ENCODE measurements around the gene EVI2A. TPM values are rescaled to one million over a fixed set of nuclear protein-coding genes. Genes with fewer than 3 reads are reported as not detected.

Gene EVI2A
- total RNA-seq, 1 experiment from 2014 or later = not detected

- TF ChIP-seq MAX (IDR thresholded peaks at IDR 0.05) (no peak), ZBTB33 (IDR thresholded peaks at IDR 0.05; ENCODE audit: extremely low read depth, insufficient replicate concordance, low read length) (no peak), FOSL1 (IDR thresholded peaks at IDR 0.05; ENCODE audit: low read depth) (no peak), TCF7L2 (IDR thresholded peaks at IDR 0.05; ENCODE audit: borderline replicate concordance, extremely low read depth, insufficient read depth, insufficient read length) (no peak), EZH2phosphoT487 (IDR thresholded peaks at IDR 0.05; ENCODE audit: borderline replicate concordance) (no peak), JUND (IDR thresholded peaks at IDR 0.05) (no peak), RAD21 (IDR thresholded peaks at IDR 0.05; ENCODE audit: low read depth) (no peak)
These were observed 35.7 kb upstream of the EVI2A start (continued) for GRCh38 chr17:31357091-31357490.

- no peaks in the 10 kb centered on the region for H3K9me3 ChIP-seq (ENCODE audit: control insufficient read depth in 1 of 2, insufficient read depth in 1 of 2, low read depth in 1 of 2, low read length in 2 of 2)
- no TSS peak for BruUV-seq (replicated peaks)
These were observed 34.5 kb upstream of the EVI2A start for GRCh38 chr17:31355935-31356334.

More at GRCh38 chr17:31355935-31356334, 34.5 kb upstream of the EVI2A start:
- ATAC-seq = no peak
- Histone ChIP-seq H2AFZ (ENCODE audit: low read depth, low read length, poor library complexity, severe bottlenecking) (no peak overlapping the region), H3K9me2 (ENCODE audit: insufficient read depth) (no peaks in the 10 kb centered on the region), H3K79me2 (ENCODE audit: insufficient read depth, low read length) (no peaks in the 10 kb centered on the region), H3K27me3 (ENCODE audit: insufficient read depth, low read length) (no peaks in the 10 kb centered on the region), H3K9ac (ENCODE audit: low read length) (no peak overlapping the region), H3K4me2 (ENCODE audit: low read length) (no peak overlapping the region), H3K36me3 (ENCODE audit: control insufficient read depth in 1 of 2, insufficient read depth in 2 of 2, low read length in 2 of 2) (peaks cover 22 to 24% of the 10 kb centered on the region in 2 experiments; a peak in 3 of 4 replicates), H3K4me3 (replicated peaks in 1 of 2; ENCODE audit: low read depth in 1 of 2, low read length in 2 of 2) (no peak overlapping the region), H3K4me1 (ENCODE audit: control insufficient read depth in 1 of 2, insufficient read depth in 2 of 2, low read length in 2 of 2) (no peaks in the 10 kb centered on the region), H4K20me1 (ENCODE audit: insufficient read depth) (no peaks in the 10 kb centered on the region), H3K27ac (ENCODE audit: low read depth, low read length) (no peak overlapping the region)
- DNase-seq (ENCODE audit: low read depth, low spot score) = no peak
- intact Hi-C loops (cut with micrococcal nuclease) = no loop called here
- ChIA-PET POLR2A (no interaction called here), CTCF (no interaction called here), RAD21 (ENCODE audit: low non-redundant PET in 1 of 2, low total read pairs in 2 of 2, uncharacterized antibody in 2 of 2, unreplicated experiment in 2 of 2) (no interaction called here)
- TF ChIP-seq SRF (IDR thresholded peaks at IDR 0.05; ENCODE audit: low read depth) = no peak
- TF ChIP-seq ZFX (IDR thresholded peaks at IDR 0.05) = no peak
- no peak for TF ChIP-seq REST (IDR thresholded peaks at IDR 0.05; ENCODE audit: low read depth)
- TF ChIP-seq EGR1 (IDR thresholded peaks at IDR 0.05; ENCODE audit: low read depth) = no peak
- no peak for TF ChIP-seq ATF3 (IDR thresholded peaks at IDR 0.05)
- TF ChIP-seq CTCF (IDR thresholded peaks at IDR 0.05 in 2 of 3, conservative IDR thresholded peaks at IDR 0.05 in 1 of 3; ENCODE audit: borderline replicate concordance in 1 of 3, insufficient read depth in 1 of 3, low read depth in 2 of 3, low read length in 2 of 3) = no peak
- TF ChIP-seq POLR2A (IDR thresholded peaks at IDR 0.05; ENCODE audit: borderline replicate concordance, extremely low read depth, insufficient read depth, insufficient read length) = no peak
- no peak for TF ChIP-seq TCF7L2 (IDR thresholded peaks at IDR 0.05; ENCODE audit: borderline replicate concordance, extremely low read depth, insufficient read depth, insufficient read length)
- no peak for TF ChIP-seq POLR2AphosphoS5 (IDR thresholded peaks at IDR 0.05; ENCODE audit: low read depth, low read length)
- no peak for TF ChIP-seq CBX3 (IDR thresholded peaks at IDR 0.05; ENCODE audit: low read depth)
- no peak for TF ChIP-seq YY1 (IDR thresholded peaks at IDR 0.05; ENCODE audit: extremely low read depth, insufficient replicate concordance, low read depth, low read length)
- no peak for TF ChIP-seq RAD21 (IDR thresholded peaks at IDR 0.05; ENCODE audit: low read depth)
- no peak for TF ChIP-seq ELF1 (IDR thresholded peaks at IDR 0.05; ENCODE audit: borderline replicate concordance, low read depth)
